ENCODE data around the gene HSPA1L. TPM values are rescaled to one million over a fixed set of nuclear protein-coding genes. Genes with fewer than 3 reads are reported as not detected.
"Not testable (repeated sequence)": the region's sequence is repeated elsewhere in the genome, so short reads cannot be mapped to it uniquely, and the experiment has no call there.

The HSPA1L gene
- polyA plus RNA-seq, 4 donors: 3.8 to 4.8 (median 4.0) TPM

GRCh38 chr6:31837369-31838113 lies 22.5 kb upstream of the HSPA1L start:
- no peak for DNase-seq (ENCODE audit: low read depth in 4 of 4, low spot score in 3 of 4)

GRCh38 chr6:31836474-31837368 lies 21.6 kb upstream of the HSPA1L start:
- DNase-seq (ENCODE audit: low read depth in 4 of 4, low spot score in 3 of 4): no peak

- DNase-seq (ENCODE audit: low read depth in 4 of 4, low spot score in 3 of 4): no peak
Measured at GRCh38 chr6:31836047-31836473, 21.0 kb upstream of the HSPA1L start.

GRCh38 chr6:31834367-31835250 lies 19.5 kb upstream of the HSPA1L start:
- peak; percentile 87 to 91 (median 88) for DNase-seq (ENCODE audit: low read depth in 4 of 4, low spot score in 3 of 4)

GRCh38 chr6:31831350-31832215 lies 16.5 kb upstream of the HSPA1L start:
- DNase-seq (ENCODE audit: low read depth in 4 of 4, low spot score in 3 of 4): no peak

- DNase-seq (ENCODE audit: low read depth in 4 of 4, low spot score in 3 of 4): no peak
Measured at GRCh38 chr6:31830886-31831335, 15.8 kb upstream of the HSPA1L start.

- DNase-seq (ENCODE audit: low read depth in 4 of 4, low spot score in 3 of 4): no peak
Measured at GRCh38 chr6:31829633-31830283, 14.7 kb upstream of the HSPA1L start.

GRCh38 chr6:31827286-31828079 lies 12.4 kb upstream of the HSPA1L start, which contains the start of gene HSPA1B:
HSPA1B (plus strand) TSS chr6:31827738; CDS start chr6:31827951, 213 bp downstream.
- DNase-seq (ENCODE audit: low read depth in 4 of 4, low spot score in 3 of 4): peak; percentile 96 to 100 (median 99)

- DNase-seq (ENCODE audit: low read depth in 4 of 4, low spot score in 3 of 4): peak in 2 of 4 donors; percentile 75 to 78
Measured at GRCh38 chr6:31826793-31827285, 11.8 kb upstream of the HSPA1L start.

- no peak for DNase-seq (ENCODE audit: low read depth in 4 of 4, low spot score in 3 of 4)
Measured at GRCh38 chr6:31825553-31825952, 10.5 kb upstream of the HSPA1L start.

GRCh38 chr6:31823592-31824196 lies 8.6 kb upstream of the HSPA1L start:
- not testable (repeated sequence) for DNase-seq (ENCODE audit: low read depth in 4 of 4, low spot score in 3 of 4)

- peak in 1 of 4 donors; percentile 69 for DNase-seq (ENCODE audit: low read depth in 4 of 4, low spot score in 3 of 4)
Measured at GRCh38 chr6:31822036-31822821, 7.1 kb upstream of the HSPA1L start.

- no peak for DNase-seq (ENCODE audit: low read depth in 4 of 4, low spot score in 3 of 4)
Measured at GRCh38 chr6:31821301-31822035, 6.4 kb upstream of the HSPA1L start.

- DNase-seq (ENCODE audit: low read depth in 4 of 4, low spot score in 3 of 4): not testable (repeated sequence)
Measured at GRCh38 chr6:31820399-31820798, 5.3 kb upstream of the HSPA1L start.

GRCh38 chr6:31819871-31820299 lies 4.8 kb upstream of the HSPA1L start:
- DNase-seq (ENCODE audit: low read depth in 4 of 4, low spot score in 3 of 4): no peak

All from right renal pelvis (tissue), 4 donors.